GM12878 (cell line): ENCODE results near the gene ANK2. TPM values are rescaled to one million over a fixed set of nuclear protein-coding genes. Genes with fewer than 3 reads are reported as not detected.

ENCODE experiments used
- ATF2 ChIP-seq: IDR thresholded peaks from 2 replicates; pipeline ENCODE4 v1.6.1; 2012; ENCODE audit warnings: low read length, inconsistent platforms
- CUX1 ChIP-seq: IDR thresholded peaks from 2 replicates; pipeline ENCODE4 v1.6.1; 2012; ENCODE audit warnings: improper control_type of control experiment, low read depth, low read length; ENCODE audit not compliant: insufficient replicate concordance
- FOXK2 ChIP-seq: fragments of 450-650 bp; IDR thresholded peaks from 2 replicates; pipeline ENCODE4 v1.6.1; 2017; ENCODE audit warnings: mild to moderate bottlenecking, moderate library complexity
- GABPA ChIP-seq: IDR thresholded peaks from 2 replicates; pipeline ENCODE4 v1.6.1; 2014; ENCODE audit warnings: antibody characterized with exemption, low read depth, mild to moderate bottlenecking, inconsistent platforms
- HDAC2 ChIP-seq: fragments of 200-600 bp; sonication (generic); IDR thresholded peaks from 2 replicates; pipeline ENCODE4 v1.6.1; 2017
- IRF3 ChIP-seq: fragments of 450-650 bp; IDR thresholded peaks from 2 replicates; pipeline ENCODE4 v1.6.1; 2014; ENCODE audit warnings: mild to moderate bottlenecking
- MLLT1 ChIP-seq: fragments of 450-650 bp; IDR thresholded peaks from 2 replicates; pipeline ENCODE4 v1.6.1; 2016; ENCODE audit warnings: mild to moderate bottlenecking
- NFIC ChIP-seq: IDR thresholded peaks from 2 replicates; pipeline ENCODE4 v1.6.1; 2012; ENCODE audit warnings: low read depth, mild to moderate bottlenecking, inconsistent platforms, low read length, moderate library complexity
- NFYA ChIP-seq: IDR thresholded peaks from 2 replicates; pipeline ENCODE4 v1.6.1; 2011; ENCODE audit warnings: low read depth, mild to moderate bottlenecking, low read length, improper control_type of control experiment, borderline replicate concordance
- RAD51 ChIP-seq: fragments of 450-650 bp; IDR thresholded peaks from 2 replicates; pipeline ENCODE4 v1.6.1; 2016; ENCODE audit warnings: moderate library complexity, mild to moderate bottlenecking, inconsistent platforms
- RCOR1 ChIP-seq: conservative IDR thresholded peaks from 2 replicates; pipeline ENCODE4 v1.6.1; 2012; ENCODE audit warnings: low read depth, low read length, improper control_type of control experiment
- SKIL ChIP-seq: fragments of 450-650 bp; IDR thresholded peaks from 2 replicates; pipeline ENCODE4 v1.6.1; 2017; ENCODE audit warnings: mild to moderate bottlenecking, low read depth, inconsistent platforms; ENCODE audit not compliant: poor library complexity, severe bottlenecking
- TAF1 ChIP-seq: IDR thresholded peaks from 2 replicates; pipeline ENCODE4 v1.6.1; 2011; ENCODE audit warnings: mild to moderate bottlenecking, low read depth, low read length, borderline replicate concordance
- USF2 ChIP-seq: IDR thresholded peaks from 2 replicates; pipeline ENCODE4 v1.6.1; 2011; ENCODE audit warnings: low read depth, low read length, improper control_type of control experiment, borderline replicate concordance
- ZNF274 ChIP-seq: IDR thresholded peaks from one replicate; pipeline ENCODE4 v1.8.0; 2011; ENCODE audit not compliant: insufficient read length, insufficient read depth
- ZNF384 ChIP-seq: IDR thresholded peaks from 2 replicates; pipeline ENCODE4 v1.6.1; 2012; ENCODE audit warnings: low read depth, mild to moderate bottlenecking, low read length, improper control_type of control experiment, borderline replicate concordance
- polyA plus RNA-seq, 11 experiments: library from polyadenylated mRNA; depleted of rRNA in 4 of 11; unstranded in 6 of 11; stranded (reverse) in 5 of 11; fragments of >200 nt; fragmentation: Nextera tagmentation in 4 of 11; fragmentation: Illumina TruSeq in 1 of 11; extraction: Ambion mirVana in 4 of 11; extraction: Trizol in 1 of 11; gene quantifications; 1 replicate in 1 of 11; 2 replicates in 10 of 11; pipeline versions ENCODE4 v1.2.1 to v1.2.3, GENCODE V29; 2011 to 2016; ENCODE audit warnings: inconsistent platforms in 2 of 11, missing spikeins in 2 of 11, low read depth in 1 of 11
- total RNA-seq, 4 experiments: library from RNA; depleted of rRNA in 3 of 4; stranded (reverse); fragments of >200 nt in 3 of 4; fragmentation: Illumina TruSeq in 1 of 4; extraction: Trizol in 1 of 4; gene quantifications; 2 replicates each; pipeline versions ENCODE4 v1.2.1 to v1.2.3, GENCODE V29; 2013 to 2021

Gene ANK2
- total and polyA plus RNA-seq, 10 of the 15 experiments (the other 5 are each of a cell fraction or from before 2014, with no cell fraction given) = 1.6 to 13.0 (median 4.1) TPM

GRCh38 chr4:113355550-113356371, 306.3 kb downstream of the ANK2 start (continued):
- TF ChIP-seq SKIL = peak; percentile 99
- no peak for TF ChIP-seq IRF3
- peak; percentile 41; the same call in 1 of the 2 replicates for TF ChIP-seq RAD51
- 0 out of 2 replicates have a peak, but pooled peaks have one; percentile 11 for TF ChIP-seq GABPA
- no peak for TF ChIP-seq USF2
- TF ChIP-seq NFYA = no peak
- TF ChIP-seq NFIC = peak; percentile 61
- peak; percentile 80 for TF ChIP-seq ATF2
- no peak for TF ChIP-seq FOXK2
- 0 out of 2 replicates have a peak, but pooled peaks have one; percentile 5 for TF ChIP-seq ZNF384
- peak; percentile 86; the same call in 1 of the 2 replicates for TF ChIP-seq RCOR1
- no peak for TF ChIP-seq HDAC2
- TF ChIP-seq TAF1 = peak; percentile 27; the same call in 1 of the 2 replicates
- TF ChIP-seq CUX1 = peak; percentile 97
- TF ChIP-seq MLLT1 = peak; percentile 87
- TF ChIP-seq ZNF274 = no peak
